Measurements from ENCODE around the gene ARHGAP31.

GRCh38 chr3:119257111-119257510 lies 37.1 kb upstream of the ARHGAP31 start:
- TF ChIP-seq CTCF (conservative IDR thresholded peaks at IDR 0.05) (no peak), EZH2 (IDR thresholded peaks at IDR 0.05; ENCODE audit: low read depth) (no peak)
